GM21619 (cell line): ENCODE measurements around the gene PRR23E.
A peak's percentile ranks its signal among the peaks of the same experiment; 100 is the strongest.

Source experiments
- ATAC-seq: cut with Tn5 transposase; IDR thresholded peaks from one replicate; pipeline ENCODE4 v1.9.1; 2021; ENCODE audit not compliant: unreplicated experiment

The PRR23E gene

GRCh38 chr3:127207727-127208482 is 15.0 kb downstream of the PRR23E start:
- no peak for ATAC-seq

GRCh38 chr3:127208483-127209100 is 15.7 kb downstream of the PRR23E start:
- no peak for ATAC-seq

GRCh38 chr3:127209155-127209839 is 16.4 kb downstream of the PRR23E start:
- ATAC-seq: no peak

GRCh38 chr3:127209840-127210653 is 17.1 kb downstream of the PRR23E start:
- ATAC-seq: no peak

- ATAC-seq: no peak
Observed at GRCh38 chr3:127210654-127210943, 17.7 kb downstream of the PRR23E start.

- no peak for ATAC-seq
Observed at GRCh38 chr3:127211118-127212060, 18.5 kb downstream of the PRR23E start.

GRCh38 chr3:127212231-127212630 is 19.3 kb downstream of the PRR23E start:
- ATAC-seq: no peak

GRCh38 chr3:127212711-127213110 is 19.8 kb downstream of the PRR23E start:
- no peak for ATAC-seq

GRCh38 chr3:127213381-127213918 is 20.5 kb downstream of the PRR23E start:
- no peak for ATAC-seq

GRCh38 chr3:127214975-127215374 is 22.0 kb downstream of the PRR23E start:
- no peak for ATAC-seq

- no peak for ATAC-seq
Observed at GRCh38 chr3:127215714-127216414, 22.9 kb downstream of the PRR23E start.

- peak; percentile 73 for ATAC-seq
Observed at GRCh38 chr3:127216415-127217261, 23.7 kb downstream of the PRR23E start.

GRCh38 chr3:127217596-127218453 is 24.9 kb downstream of the PRR23E start:
- peak; percentile 39 for ATAC-seq

GRCh38 chr3:127218454-127218922 is 25.6 kb downstream of the PRR23E start:
- no peak for ATAC-seq

- no peak for ATAC-seq
Observed at GRCh38 chr3:127220497-127220896, 27.6 kb downstream of the PRR23E start.

- ATAC-seq: no peak
Observed at GRCh38 chr3:127221037-127221436, 28.1 kb downstream of the PRR23E start.

- ATAC-seq: no peak
Observed at GRCh38 chr3:127221446-127222035, 28.6 kb downstream of the PRR23E start.
